A549 (cell line): Measurements from ENCODE around the gene HOXB1. TPM values are rescaled to one million over a fixed set of nuclear protein-coding genes. Genes with fewer than 3 reads are reported as not detected.

ENCODE experiments used
- ATAC-seq, 2 experiments: fragments of 200-7000 bp in 1 of 2; fragments of >200 bp in 1 of 2; cut with Nextera tagmentation in 1 of 2; cut with Tn5 transposase in 1 of 2; 3 replicates each; pipeline versions ENCODE4 v1.8.0 to v1.9.1; 2018 to 2020; ENCODE audit warnings: mild to moderate bottlenecking in 1 of 2, moderate library complexity in 1 of 2
- CTCF ChIA-PET: fragments of 300-600 bp; sonication (Branson Sonifier 250); formaldehyde crosslinking; extraction: SDS; loops from one replicate; lab custom pipeline; 2021; ENCODE audit warnings: antibody characterized with exemption, inconsistent platforms; lab: Yijun Ruan, JAX
- POLR2A ChIA-PET: fragments of 350-600 bp; formaldehyde crosslinking; extraction: SDS; loops from one replicate; lab custom pipeline; 2021; ENCODE audit warnings: antibody characterized with exemption, inconsistent platforms; lab: Yijun Ruan, JAX
- DNase-seq, 2 experiments: peaks; one replicate each; pipeline versions ENCODE4 v3.0.0 to v3.0.0-alpha.2; 2011 to 2016; ENCODE audit warnings: low read depth in 1 of 2, low spot score in 1 of 2
- FAIRE-seq: peaks from 2 replicates; lab custom pipeline; 2011; peaks lifted over from hg19 to GRCh38; lab: Jason Lieb, UNC
- H3K27ac ChIP-seq, 2 experiments: fragments of >200 bp; sonication (Bioruptor Twin); formaldehyde crosslinking; 3 replicates each; pipeline ENCODE4 v1.5.1; 2016 to 2017
- H3K4me1 ChIP-seq: fragments of >200 bp; sonication (Bioruptor Twin); formaldehyde crosslinking; 3 replicates; pipeline ENCODE4 v1.6.1; 2016
- H3K4me2 ChIP-seq: fragments of >200 bp; sonication (Bioruptor Twin); formaldehyde crosslinking; 3 replicates; pipeline ENCODE4 v1.6.1; 2016
- H3K4me3 ChIP-seq: fragments of >200 bp; sonication (Bioruptor Twin); formaldehyde crosslinking; 3 replicates; pipeline ENCODE4 v1.5.1; 2016
- H3K9me3 ChIP-seq: fragments of >200 bp; sonication (Bioruptor Twin); formaldehyde crosslinking; 3 replicates; pipeline ENCODE4 v1.6.1; 2016
- ATOH8 ChIP-seq: fragments of 250-450 bp; sonication (Bioruptor Pico); IDR thresholded peaks from 2 replicates; pipeline ENCODE4 v1.5.0; 2020; ENCODE audit warnings: low read depth, mild to moderate bottlenecking, moderate library complexity
- BHLHE40 ChIP-seq: IDR thresholded peaks from 2 replicates; pipeline ENCODE4 v1.6.1; 2012; ENCODE audit warnings: low read depth, low read length, inconsistent platforms
- CEBPB ChIP-seq, 2 experiments: fragments of >200 bp in 1 of 2; sonication (Bioruptor Twin) in 1 of 2; formaldehyde crosslinking in 1 of 2; IDR thresholded peaks; 2 replicates each; pipeline ENCODE4 v1.6.1; 2012 to 2016
- CHD4 ChIP-seq: fragments of 200-600 bp; sonication (generic); IDR thresholded peaks from 2 replicates; pipeline ENCODE4 v1.6.1; 2016; ENCODE audit warnings: antibody characterized with exemption, mild to moderate bottlenecking, borderline replicate concordance
- FOSB ChIP-seq: fragments of 250-450 bp; sonication (Bioruptor Pico); IDR thresholded peaks from 2 replicates; pipeline ENCODE4 v1.5.0; 2020; ENCODE audit warnings: mild to moderate bottlenecking, moderate library complexity
- FOXS1 ChIP-seq: fragments of 250-450 bp; sonication (Bioruptor Pico); IDR thresholded peaks from 2 replicates; pipeline ENCODE4 v1.5.0; 2020; ENCODE audit warnings: mild to moderate bottlenecking, moderate library complexity
- GATA3 ChIP-seq: IDR thresholded peaks from 2 replicates; pipeline ENCODE4 v1.6.1; 2012; ENCODE audit warnings: borderline replicate concordance
- HOXB13 ChIP-seq: fragments of 250-450 bp; sonication (Bioruptor Pico); IDR thresholded peaks from 2 replicates; pipeline ENCODE4 v1.5.0; 2020; ENCODE audit warnings: low read depth, mild to moderate bottlenecking, moderate library complexity
- HOXB5 ChIP-seq: fragments of 250-450 bp; sonication (Bioruptor Pico); IDR thresholded peaks from 2 replicates; pipeline ENCODE4 v1.5.0; 2020; ENCODE audit warnings: mild to moderate bottlenecking, moderate library complexity
- JUN ChIP-seq, 2 experiments: fragments of >200 bp; sonication (Bioruptor Twin); formaldehyde crosslinking; IDR thresholded peaks; 2 replicates in 1 of 2; 3 replicates in 1 of 2; pipeline ENCODE4 v1.6.1; 2016 to 2017
- MAZ ChIP-seq: fragments of 150-350 bp; IDR thresholded peaks from 2 replicates; pipeline ENCODE4 v1.6.1; 2014; ENCODE audit warnings: antibody characterized with exemption, low read depth, low read length, borderline replicate concordance
- MYC ChIP-seq: IDR thresholded peaks from 2 replicates; pipeline ENCODE4 v1.6.1; 2012; ENCODE audit warnings: mild to moderate bottlenecking, inconsistent platforms, low read length, improper control_type of control experiment, borderline replicate concordance
- NFE2L2 ChIP-seq: fragments of 150-350 bp; conservative IDR thresholded peaks from 2 replicates; pipeline ENCODE4 v1.6.1; 2014; ENCODE audit warnings: low read length
- PHF8 ChIP-seq: fragments of 200-600 bp; sonication (generic); IDR thresholded peaks from 2 replicates; pipeline ENCODE4 v1.6.1; 2016; ENCODE audit warnings: low read depth, mild to moderate bottlenecking, antibody characterized with exemption, moderate library complexity, borderline replicate concordance
- POLR2AphosphoS2 ChIP-seq: conservative IDR thresholded peaks from 2 replicates; pipeline ENCODE4 v1.6.1; 2012; ENCODE audit warnings: low read length, improper control_type of control experiment, inconsistent platforms
- RAD21 ChIP-seq, 2 experiments: fragments of >200 bp in 1 of 2; sonication (Bioruptor Twin) in 1 of 2; formaldehyde crosslinking in 1 of 2; IDR thresholded peaks in 1 of 2; conservative IDR thresholded peaks in 1 of 2; 2 replicates in 1 of 2; 3 replicates in 1 of 2; pipeline ENCODE4 v1.6.1; 2012 to 2018; ENCODE audit warnings: inconsistent platforms in 1 of 2
- RARB ChIP-seq: fragments of 250-450 bp; sonication (Bioruptor Pico); IDR thresholded peaks from 2 replicates; pipeline ENCODE4 v1.8.0; 2021; ENCODE audit warnings: mild to moderate bottlenecking, moderate library complexity
- SMC3 ChIP-seq: fragments of >200 bp; sonication (Bioruptor Twin); formaldehyde crosslinking; IDR thresholded peaks from 3 replicates; pipeline ENCODE4 v1.6.1; 2018; ENCODE audit warnings: inconsistent platforms
- SREBF2 ChIP-seq: fragments of 450-650 bp; IDR thresholded peaks from 2 replicates; pipeline ENCODE4 v1.6.1; 2014; ENCODE audit warnings: mild to moderate bottlenecking, moderate library complexity
- TP53 ChIP-seq: fragments of 250-450 bp; sonication (Bioruptor Pico); IDR thresholded peaks from 2 replicates; pipeline ENCODE4 v1.5.0; 2021; ENCODE audit warnings: mild to moderate bottlenecking, moderate library complexity
- ZFP36 ChIP-seq: fragments of 450-650 bp; IDR thresholded peaks from 2 replicates; pipeline ENCODE4 v1.6.1; 2014; ENCODE audit warnings: borderline replicate concordance; ENCODE audit not compliant: partially characterized antibody
- WGBS: methylation state at CpG from one replicate; pipeline ENCODE4 v1.1.6; 2017; ENCODE audit errors: missing lambda C conversion rate; 5-methylcytosine and 5-hydroxymethylcytosine counted together
- polyA plus RNA-seq, 4 experiments: library from polyadenylated mRNA; depleted of rRNA in 3 of 4; stranded (reverse); fragments of >200 nt; fragmentation: RNase III in 1 of 4; extraction: RNeasy Plus Mini Kit Qiagen cat#74134 plus additional on column Dnase treatment in 1 of 4; gene quantifications; 2 replicates in 3 of 4; 3 replicates in 1 of 4; pipeline ENCODE4 v1.2.3, GENCODE V29; 2011 to 2017
- TF ChIP-seq, protein P1 (sequence below): IDR thresholded peaks from 2 replicates; pipeline ENCODE4 v1.6.1; 2012
- TF ChIP-seq, protein P2 (sequence below): fragments of 150-350 bp; IDR thresholded peaks from 2 replicates; pipeline ENCODE4 v1.6.1; 2014; ENCODE audit warnings: low read depth, mild to moderate bottlenecking, low read length
- TF ChIP-seq, protein P3 (sequence below): fragments of 200-600 bp; sonication (generic); IDR thresholded peaks from 2 replicates; pipeline ENCODE4 v1.6.1; 2016; ENCODE audit warnings: antibody characterized with exemption, mild to moderate bottlenecking, moderate library complexity
- TF ChIP-seq, protein P4 (sequence below): IDR thresholded peaks from 2 replicates; pipeline ENCODE4 v1.6.1; 2012; ENCODE audit warnings: low read depth, borderline replicate concordance
- TF ChIP-seq, protein P5 (sequence below): IDR thresholded peaks from 2 replicates; pipeline ENCODE4 v1.6.1; 2012

The HOXB1 gene
- polyA plus RNA-seq, 2 of the 4 experiments (the other 2 are of a cell fraction), result not detected

- FAIRE-seq, result no peak
- TF ChIP-seq NFE2L2, result no peak
- no peak for TF ChIP-seq BHLHE40
- TF ChIP-seq CHD4, result no peak
- TF ChIP-seq RARB, result no peak
- TF ChIP-seq RAD21 (conservative IDR thresholded peaks at IDR 0.05 in 1 of 2, IDR thresholded peaks at IDR 0.05 in 1 of 2), result no peak
- TF ChIP-seq, protein P1, sequence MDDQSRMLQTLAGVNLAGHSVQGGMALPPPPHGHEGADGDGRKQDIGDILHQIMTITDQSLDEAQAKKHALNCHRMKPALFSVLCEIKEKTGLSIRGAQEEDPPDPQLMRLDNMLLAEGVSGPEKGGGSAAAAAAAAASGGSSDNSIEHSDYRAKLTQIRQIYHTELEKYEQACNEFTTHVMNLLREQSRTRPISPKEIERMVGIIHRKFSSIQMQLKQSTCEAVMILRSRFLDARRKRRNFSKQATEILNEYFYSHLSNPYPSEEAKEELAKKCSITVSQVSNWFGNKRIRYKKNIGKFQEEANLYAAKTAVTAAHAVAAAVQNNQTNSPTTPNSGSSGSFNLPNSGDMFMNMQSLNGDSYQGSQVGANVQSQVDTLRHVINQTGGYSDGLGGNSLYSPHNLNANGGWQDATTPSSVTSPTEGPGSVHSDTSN, result no peak
- TF ChIP-seq SMC3, result no peak
- TF ChIP-seq ZFP36, result no peak
- TF ChIP-seq SREBF2, result no peak
- no peak for TF ChIP-seq ATOH8
- no peak for TF ChIP-seq TP53
- TF ChIP-seq FOSB (CRISPR knock-in tag), result no peak
- no peak for TF ChIP-seq CEBPB (IDR thresholded peaks at IDR 0.05)
- TF ChIP-seq, protein P2, sequence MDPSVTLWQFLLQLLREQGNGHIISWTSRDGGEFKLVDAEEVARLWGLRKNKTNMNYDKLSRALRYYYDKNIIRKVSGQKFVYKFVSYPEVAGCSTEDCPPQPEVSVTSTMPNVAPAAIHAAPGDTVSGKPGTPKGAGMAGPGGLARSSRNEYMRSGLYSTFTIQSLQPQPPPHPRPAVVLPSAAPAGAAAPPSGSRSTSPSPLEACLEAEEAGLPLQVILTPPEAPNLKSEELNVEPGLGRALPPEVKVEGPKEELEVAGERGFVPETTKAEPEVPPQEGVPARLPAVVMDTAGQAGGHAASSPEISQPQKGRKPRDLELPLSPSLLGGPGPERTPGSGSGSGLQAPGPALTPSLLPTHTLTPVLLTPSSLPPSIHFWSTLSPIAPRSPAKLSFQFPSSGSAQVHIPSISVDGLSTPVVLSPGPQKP, result no peak
- no peak for TF ChIP-seq FOXS1 (CRISPR knock-in tag)
- TF ChIP-seq, protein P3, sequence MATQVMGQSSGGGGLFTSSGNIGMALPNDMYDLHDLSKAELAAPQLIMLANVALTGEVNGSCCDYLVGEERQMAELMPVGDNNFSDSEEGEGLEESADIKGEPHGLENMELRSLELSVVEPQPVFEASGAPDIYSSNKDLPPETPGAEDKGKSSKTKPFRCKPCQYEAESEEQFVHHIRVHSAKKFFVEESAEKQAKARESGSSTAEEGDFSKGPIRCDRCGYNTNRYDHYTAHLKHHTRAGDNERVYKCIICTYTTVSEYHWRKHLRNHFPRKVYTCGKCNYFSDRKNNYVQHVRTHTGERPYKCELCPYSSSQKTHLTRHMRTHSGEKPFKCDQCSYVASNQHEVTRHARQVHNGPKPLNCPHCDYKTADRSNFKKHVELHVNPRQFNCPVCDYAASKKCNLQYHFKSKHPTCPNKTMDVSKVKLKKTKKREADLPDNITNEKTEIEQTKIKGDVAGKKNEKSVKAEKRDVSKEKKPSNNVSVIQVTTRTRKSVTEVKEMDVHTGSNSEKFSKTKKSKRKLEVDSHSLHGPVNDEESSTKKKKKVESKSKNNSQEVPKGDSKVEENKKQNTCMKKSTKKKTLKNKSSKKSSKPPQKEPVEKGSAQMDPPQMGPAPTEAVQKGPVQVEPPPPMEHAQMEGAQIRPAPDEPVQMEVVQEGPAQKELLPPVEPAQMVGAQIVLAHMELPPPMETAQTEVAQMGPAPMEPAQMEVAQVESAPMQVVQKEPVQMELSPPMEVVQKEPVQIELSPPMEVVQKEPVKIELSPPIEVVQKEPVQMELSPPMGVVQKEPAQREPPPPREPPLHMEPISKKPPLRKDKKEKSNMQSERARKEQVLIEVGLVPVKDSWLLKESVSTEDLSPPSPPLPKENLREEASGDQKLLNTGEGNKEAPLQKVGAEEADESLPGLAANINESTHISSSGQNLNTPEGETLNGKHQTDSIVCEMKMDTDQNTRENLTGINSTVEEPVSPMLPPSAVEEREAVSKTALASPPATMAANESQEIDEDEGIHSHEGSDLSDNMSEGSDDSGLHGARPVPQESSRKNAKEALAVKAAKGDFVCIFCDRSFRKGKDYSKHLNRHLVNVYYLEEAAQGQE, result no peak
- TF ChIP-seq, protein P4, sequence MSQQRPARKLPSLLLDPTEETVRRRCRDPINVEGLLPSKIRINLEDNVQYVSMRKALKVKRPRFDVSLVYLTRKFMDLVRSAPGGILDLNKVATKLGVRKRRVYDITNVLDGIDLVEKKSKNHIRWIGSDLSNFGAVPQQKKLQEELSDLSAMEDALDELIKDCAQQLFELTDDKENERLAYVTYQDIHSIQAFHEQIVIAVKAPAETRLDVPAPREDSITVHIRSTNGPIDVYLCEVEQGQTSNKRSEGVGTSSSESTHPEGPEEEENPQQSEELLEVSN, result no peak
- TF ChIP-seq HOXB5 (CRISPR knock-in tag), result no peak
- no peak for TF ChIP-seq POLR2AphosphoS2
- TF ChIP-seq, all 56 proteins: peak for 0
These were observed 27.9 kb downstream of the HOXB1 start for GRCh38 chr17:48502901-48503300.

DNA sequence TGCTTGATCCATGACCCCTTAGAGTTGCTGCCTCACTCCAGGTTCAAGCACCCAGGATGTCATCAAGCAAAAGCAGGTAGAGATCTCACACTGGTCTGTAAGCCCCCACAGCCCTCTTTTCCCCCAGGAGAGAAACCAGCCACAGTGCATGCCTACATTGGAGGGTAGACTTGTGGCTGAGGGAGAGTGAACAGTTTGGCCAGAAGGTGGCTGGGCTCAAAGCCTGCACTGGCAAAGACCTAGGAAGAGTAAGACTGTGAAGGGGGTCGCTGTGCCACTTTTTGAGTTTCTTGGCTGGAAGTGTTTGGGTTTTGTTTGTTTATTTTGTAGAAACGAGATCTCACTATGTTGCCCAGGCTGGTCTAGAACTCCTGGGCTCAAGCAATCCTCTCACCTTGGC lies 28.5 kb downstream of the HOXB1 start:
- FAIRE-seq (no peak), DNase-seq (no peak), ATAC-seq (no peak)
- H3K4me2 ChIP-seq, result no peak overlapping the region
- WGBS, result 58% methylated on average over 2 of the region's 2 CpGs
- ChIA-PET CTCF (interaction anchor here (1.1 to 5.2 kb wide), 3 partner anchors 10 to 239 kb away, joined by 3 to 41 read pairs (median 4); no protein-coding TSS in a partner anchor), POLR2A (no interaction called here)
- no peak overlapping the region for H3K27ac ChIP-seq
- H3K9me3 ChIP-seq, result no peaks in the 10 kb centered on the region
- no peak overlapping the region for H3K4me3 ChIP-seq
- H3K4me1 ChIP-seq, result peaks cover 34% of the 10 kb centered on the region
- no peak for TF ChIP-seq PHF8
- TF ChIP-seq, protein P3, result no peak
- no peak for TF ChIP-seq JUN (IDR thresholded peaks at IDR 0.05)
- no peak for TF ChIP-seq FOSB (CRISPR knock-in tag)
- TF ChIP-seq HOXB13, result no peak
- TF ChIP-seq MAZ, result no peak
- TF ChIP-seq, protein P5, sequence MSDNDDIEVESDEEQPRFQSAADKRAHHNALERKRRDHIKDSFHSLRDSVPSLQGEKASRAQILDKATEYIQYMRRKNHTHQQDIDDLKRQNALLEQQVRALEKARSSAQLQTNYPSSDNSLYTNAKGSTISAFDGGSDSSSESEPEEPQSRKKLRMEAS, result no peak
- TF ChIP-seq GATA3, result no peak
- TF ChIP-seq NFE2L2, result no peak
- TF ChIP-seq POLR2AphosphoS2, result no peak
- TF ChIP-seq MYC, result no peak
- TF ChIP-seq BHLHE40, result no peak

More at GRCh38 chr17:48502901-48503300, 27.9 kb downstream of the HOXB1 start:
- ChIA-PET CTCF (interaction anchor here (1.0 to 5.2 kb wide), 5 partner anchors 10 to 288 kb away, joined by 3 to 41 read pairs (median 4); no protein-coding TSS in a partner anchor), POLR2A (no interaction called here)
- no peak overlapping the region for H3K4me2 ChIP-seq
- no peak overlapping the region for H3K4me3 ChIP-seq
- 75% methylated on average over 4 of the region's 4 CpGs for WGBS
- no peaks in the 10 kb centered on the region for H3K9me3 ChIP-seq
- no peak for ATAC-seq
- no peak overlapping the region for H3K27ac ChIP-seq
- peaks cover 34% of the 10 kb centered on the region for H3K4me1 ChIP-seq
- DNase-seq, result no peak
